H1 (cell line): ENCODE data around the gene ZNF3. TPM values are rescaled to one million over a fixed set of nuclear protein-coding genes. Genes with fewer than 3 reads are reported as not detected.

Experiments
- ATF2 ChIP-seq: IDR thresholded peaks from 2 replicates; pipeline ENCODE4 v1.6.1; 2012; ENCODE audit warnings: low read length, inconsistent platforms
- CHD7 ChIP-seq: fragments of 300-600 bp; sonication (generic); IDR thresholded peaks from 2 replicates; pipeline ENCODE4 v1.7.1; 2012; ENCODE audit warnings: low read length, moderate library complexity, mild to moderate bottlenecking, inconsistent platforms; ENCODE audit not compliant: insufficient replicate concordance
- KDM5A ChIP-seq: fragments of 200-600 bp; IDR thresholded peaks from 2 replicates; pipeline ENCODE4 v1.7.1; 2012; ENCODE audit warnings: mild to moderate bottlenecking, low read length, inconsistent platforms, mixed read lengths
- SIRT6 ChIP-seq: IDR thresholded peaks from one replicate; pipeline ENCODE4 v1.7.1; 2012; ENCODE audit warnings: low read length, inconsistent platforms
- TCF12 ChIP-seq: IDR thresholded peaks from 2 replicates; pipeline ENCODE4 v1.6.1; 2011; ENCODE audit warnings: low read depth, mild to moderate bottlenecking, low read length
- USF2 ChIP-seq: IDR thresholded peaks from 2 replicates; pipeline ENCODE4 v1.6.1; 2011; ENCODE audit warnings: low read length, improper control_type of control experiment
- ZNF274 ChIP-seq: IDR thresholded peaks from 2 replicates; pipeline ENCODE4 v1.7.0; 2012; ENCODE audit warnings: low read length, borderline replicate concordance; ENCODE audit errors: extremely low read depth
- polyA plus RNA-seq, 7 experiments: library from polyadenylated mRNA; depleted of rRNA in 3 of 7; stranded (reverse) in 5 of 7; unstranded in 2 of 7; fragments of >200 nt in 5 of 7; fragments of 200-250 nt in 2 of 7; gene quantifications; 1 replicate in 5 of 7; 2 replicates in 1 of 7; 4 replicates in 1 of 7; pipeline versions ENCODE4 v1.2.1 to v1.2.3, GENCODE V29; 2011 to 2013; ENCODE audit warnings: missing spikeins in 2 of 7, mixed read lengths in 2 of 7
- total RNA-seq: library from RNA; stranded (reverse); fragmentation: NEBNext Ultra II Directional; extraction: Animal tissue kit (Norgen Biotek cat#: 25700); gene quantifications from 2 replicates; pipeline ENCODE4 v1.2.1, GENCODE V29; 2021

Gene ZNF3
- total and polyA plus RNA-seq, 2 of the 8 experiments (the other 6 are each of a cell fraction or from before 2014, with no cell fraction given), result 26.9 to 49.1 TPM

- TF ChIP-seq ATF2 (peak; percentile 90), KDM5A (no peak), SIRT6 (no peak), USF2 (0 out of 2 replicates have a peak, but pooled peaks have one; percentile 12), TCF12 (no peak), CHD7 (peak; percentile 37), ZNF274 (no peak)
These were observed 10.1 kb upstream of the ZNF3 start (continued) for GRCh38 chr7:100091411-100092181.
